HUES48 (cell line): ENCODE results near the gene EIF3K.
"Not testable (repeated sequence)": the region's sequence is repeated elsewhere in the genome, so short reads cannot be mapped to it uniquely, and the experiment has no call there.

Source experiments
- H3K27ac ChIP-seq: one replicate; pipeline ENCODE4 v1.7.0; 2013; ENCODE audit warnings: low read depth, low read length, inconsistent platforms
- H3K27me3 ChIP-seq: 2 replicates; pipeline ENCODE4 v1.6.1; 2013; ENCODE audit warnings: mild to moderate bottlenecking, low read length; ENCODE audit not compliant: control insufficient read depth, insufficient read depth
- H3K36me3 ChIP-seq: 2 replicates; pipeline ENCODE4 v1.6.1; 2013; ENCODE audit warnings: low read length; ENCODE audit not compliant: control insufficient read depth, insufficient read depth
- H3K4me1 ChIP-seq: 2 replicates; pipeline ENCODE4 v1.6.1; 2013; ENCODE audit warnings: mild to moderate bottlenecking, low read length; ENCODE audit not compliant: control insufficient read depth, insufficient read depth
- H3K4me3 ChIP-seq: 2 replicates; pipeline ENCODE4 v1.5.1; 2013; ENCODE audit warnings: mild to moderate bottlenecking, low read depth, low read length
- H3K9ac ChIP-seq: 2 replicates; pipeline ENCODE4 v1.6.1; 2013; ENCODE audit warnings: mild to moderate bottlenecking, low read depth, low read length, moderate library complexity
- H3K9me3 ChIP-seq: 2 replicates; pipeline ENCODE4 v1.6.1; 2013; ENCODE audit warnings: low read length; ENCODE audit not compliant: control insufficient read depth, insufficient read depth

EIF3K gene

GRCh38 chr19:38618590-38619360 is at the start of gene EIF3K:
EIF3K (plus strand) TSS chr19:38619188; CDS start chr19:38619269, 81 bp downstream.
- H3K4me3 ChIP-seq, result peak within 1 kb of the TSS; percentile 82
- H3K9ac ChIP-seq, result peak within 1 kb of the TSS; percentile 71
- no peaks in the 10 kb centered on the region for H3K27me3 ChIP-seq
- no peaks in the 10 kb centered on the region for H3K9me3 ChIP-seq
- H3K36me3 ChIP-seq, result peaks cover 31% of the 10 kb centered on the region
- H3K4me1 ChIP-seq, result peaks cover 11% of the 10 kb centered on the region; the same call in 1 of the 2 replicates
- peak within 1 kb of the TSS; percentile 91 for H3K27ac ChIP-seq

GRCh38 chr19:38569368-38569983 is 49.5 kb upstream of the EIF3K start:
- peaks cover 13% of the 10 kb centered on the region for H3K27me3 ChIP-seq
- H3K4me1 ChIP-seq, result no peaks in the 10 kb centered on the region
- H3K4me3 ChIP-seq, result no peak overlapping the region
- peaks cover 2% of the 10 kb centered on the region; the same call in 1 of the 2 replicates for H3K36me3 ChIP-seq
- no peaks in the 10 kb centered on the region for H3K9me3 ChIP-seq
- H3K27ac ChIP-seq, result no peak overlapping the region
- no peak overlapping the region for H3K9ac ChIP-seq

GRCh38 chr19:38571682-38572081 is 47.3 kb upstream of the EIF3K start:
- Histone ChIP-seq H3K36me3 (peaks cover 9% of the 10 kb centered on the region), H3K9ac (no peak overlapping the region), H3K4me3 (no peak overlapping the region), H3K27me3 (no peaks in the 10 kb centered on the region), H3K9me3 (no peaks in the 10 kb centered on the region), H3K4me1 (no peaks in the 10 kb centered on the region), H3K27ac (no peak overlapping the region)

GRCh38 chr19:38577826-38578225 is 41.2 kb upstream of the EIF3K start:
- H3K9ac ChIP-seq, result no peak overlapping the region
- H3K36me3 ChIP-seq, result peaks cover 9% of the 10 kb centered on the region
- no peak overlapping the region for H3K27ac ChIP-seq

GRCh38 chr19:38579304-38579703 is 39.7 kb upstream of the EIF3K start:
- not testable (repeated sequence) for H3K9ac ChIP-seq, H3K9me3 ChIP-seq, H3K27ac ChIP-seq, H3K4me1 ChIP-seq, H3K4me3 ChIP-seq, H3K27me3 ChIP-seq, H3K36me3 ChIP-seq

More at GRCh38 chr19:38577826-38578225, 41.2 kb upstream of the EIF3K start:
- no peaks in the 10 kb centered on the region for H3K4me1 ChIP-seq
- no peaks in the 10 kb centered on the region for H3K27me3 ChIP-seq
- no peaks in the 10 kb centered on the region for H3K9me3 ChIP-seq
- H3K4me3 ChIP-seq, result no peak overlapping the region

- Histone ChIP-seq H3K9ac (no peak overlapping the region), H3K4me1 (no peaks in the 10 kb centered on the region), H3K36me3 (peaks cover 11% of the 10 kb centered on the region), H3K4me3 (no peak overlapping the region), H3K9me3 (no peaks in the 10 kb centered on the region), H3K27me3 (no peaks in the 10 kb centered on the region), H3K27ac (no peak overlapping the region)
These were observed 38.9 kb upstream of the EIF3K start for GRCh38 chr19:38580080-38580479.

GRCh38 chr19:38583219-38583984 is 35.6 kb upstream of the EIF3K start:
- Histone ChIP-seq H3K27me3 (no peaks in the 10 kb centered on the region), H3K4me3 (no peak overlapping the region), H3K27ac (no peak overlapping the region), H3K36me3 (peaks cover 24% of the 10 kb centered on the region), H3K4me1 (no peaks in the 10 kb centered on the region), H3K9me3 (no peaks in the 10 kb centered on the region), H3K9ac (no peak overlapping the region)

GRCh38 chr19:38583985-38584305 is 35.0 kb upstream of the EIF3K start:
- H3K36me3 ChIP-seq, result peaks cover 24% of the 10 kb centered on the region
- no peaks in the 10 kb centered on the region for H3K27me3 ChIP-seq
- H3K4me1 ChIP-seq, result no peaks in the 10 kb centered on the region
- no peak overlapping the region for H3K9ac ChIP-seq
- no peak overlapping the region for H3K27ac ChIP-seq
- H3K9me3 ChIP-seq, result no peaks in the 10 kb centered on the region
- no peak overlapping the region for H3K4me3 ChIP-seq

- no peaks in the 10 kb centered on the region for H3K9me3 ChIP-seq
- H3K9ac ChIP-seq, result no peak overlapping the region
- peaks cover 24% of the 10 kb centered on the region for H3K36me3 ChIP-seq
- no peaks in the 10 kb centered on the region for H3K27me3 ChIP-seq
- H3K4me3 ChIP-seq, result no peak overlapping the region
- H3K4me1 ChIP-seq, result no peaks in the 10 kb centered on the region
- H3K27ac ChIP-seq, result no peak overlapping the region
These were observed 31.4 kb upstream of the EIF3K start for GRCh38 chr19:38587562-38587961.

GRCh38 chr19:38588041-38588440 is 30.9 kb upstream of the EIF3K start:
- H3K36me3 ChIP-seq, result peaks cover 24% of the 10 kb centered on the region
- no peaks in the 10 kb centered on the region for H3K27me3 ChIP-seq
- no peak overlapping the region for H3K4me3 ChIP-seq
- H3K4me1 ChIP-seq, result no peaks in the 10 kb centered on the region
- H3K9me3 ChIP-seq, result no peaks in the 10 kb centered on the region
- no peak overlapping the region for H3K9ac ChIP-seq
- H3K27ac ChIP-seq, result no peak overlapping the region

- H3K27ac ChIP-seq, result no peak overlapping the region
- H3K36me3 ChIP-seq, result peaks cover 3% of the 10 kb centered on the region
- H3K9ac ChIP-seq, result no peak overlapping the region
- H3K4me1 ChIP-seq, result no peaks in the 10 kb centered on the region
- H3K27me3 ChIP-seq, result no peaks in the 10 kb centered on the region
- no peaks in the 10 kb centered on the region for H3K9me3 ChIP-seq
- no peak overlapping the region for H3K4me3 ChIP-seq
These were observed 26.0 kb upstream of the EIF3K start for GRCh38 chr19:38592940-38593339.
